GM19240 (cell line): ENCODE data around the gene EFCAB3.
"Not testable (repeated sequence)": the region's sequence is repeated elsewhere in the genome, so short reads cannot be mapped to it uniquely, and the experiment has no call there.

Experiments used
- DNase-seq: peaks from one replicate; pipeline ENCODE4 v3.0.0; 2011; ENCODE audit warnings: low spot score; ENCODE audit not compliant: insufficient read length

Gene EFCAB3

DNA sequence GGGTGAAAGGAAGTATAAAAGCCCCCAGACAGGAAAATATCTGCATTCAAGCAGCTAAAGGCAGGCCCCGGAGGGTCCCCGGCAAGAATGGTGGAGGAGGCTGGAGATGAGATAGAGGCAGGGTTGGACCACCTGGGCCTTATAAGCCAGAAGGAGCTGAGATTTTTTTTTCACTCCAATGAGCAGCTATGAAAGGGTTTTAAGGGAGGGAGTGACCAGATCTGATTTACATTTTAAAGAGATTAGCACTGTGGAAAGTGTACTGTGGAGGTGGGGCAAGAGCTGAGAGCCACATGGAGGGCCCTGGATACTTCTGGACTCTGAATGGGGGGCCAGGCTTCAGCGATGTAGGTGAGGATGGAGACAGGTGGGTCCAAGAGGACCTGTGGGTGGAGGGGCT lies 84.1 kb downstream of the EFCAB3 start:
- DNase-seq, result not testable (repeated sequence)

DNA sequence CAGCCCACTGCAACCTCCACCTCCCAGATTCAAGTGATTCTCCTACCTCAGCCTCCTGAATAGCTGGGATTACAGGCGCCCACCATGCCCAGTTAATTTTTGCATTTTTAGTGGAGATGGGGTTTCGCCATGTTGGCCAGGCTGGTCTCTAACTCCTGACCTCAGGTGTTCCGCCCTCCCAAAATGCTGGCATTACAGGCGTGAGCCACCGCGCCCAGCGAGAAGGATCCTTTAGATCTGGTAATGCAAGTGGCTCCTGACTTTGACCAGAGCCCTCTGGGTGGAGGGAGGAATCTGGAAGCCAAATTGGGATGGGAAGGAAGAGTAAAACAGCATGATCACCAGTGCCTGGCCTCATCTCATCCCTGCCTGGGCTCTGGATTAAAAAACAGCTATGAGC lies 84.9 kb downstream of the EFCAB3 start:
- DNase-seq, result not testable (repeated sequence)
